HEK293T (cell line): ENCODE measurements around the gene IFNLR1.

Experiments
- CTCF ChIA-PET: fragments of 350-600 bp; formaldehyde crosslinking; extraction: SDS; loops from one replicate; lab custom pipeline; 2021; ENCODE audit warnings: antibody characterized with exemption, inconsistent platforms; lab: Yijun Ruan, JAX
- POLR2A ChIA-PET: fragments of 350-600 bp; formaldehyde crosslinking; extraction: SDS; loops from one replicate; lab custom pipeline; 2020; ENCODE audit warnings: antibody characterized with exemption, inconsistent platforms; lab: Yijun Ruan, JAX
- DNase-seq: peaks from one replicate; pipeline ENCODE4 v3.0.0; 2012; ENCODE audit warnings: mixed read lengths; ENCODE audit errors: extremely low spot score
- ARNT ChIP-seq: fragments of 450-650 bp; IDR thresholded peaks from 2 replicates; pipeline ENCODE4 v1.6.1; 2017; ENCODE audit warnings: mild to moderate bottlenecking
- BHLHE40 ChIP-seq: fragments of 450-650 bp; IDR thresholded peaks from 2 replicates; pipeline ENCODE4 v1.6.1; 2016; ENCODE audit warnings: mild to moderate bottlenecking, moderate library complexity, borderline replicate concordance
- CTBP1 ChIP-seq: fragments of 450-650 bp; IDR thresholded peaks from 2 replicates; pipeline ENCODE4 v1.6.1; 2016; ENCODE audit warnings: borderline replicate concordance
- ELF4 ChIP-seq: fragments of 450-650 bp; IDR thresholded peaks from 2 replicates; pipeline ENCODE4 v1.6.1; 2017; ENCODE audit warnings: antibody characterized with exemption
- FOXA1 ChIP-seq: fragments of 450-650 bp; IDR thresholded peaks from 2 replicates; pipeline ENCODE4 v1.6.1; 2016; ENCODE audit warnings: mild to moderate bottlenecking
- FOXK2 ChIP-seq: fragments of 450-650 bp; IDR thresholded peaks from 2 replicates; pipeline ENCODE4 v1.6.1; 2016; ENCODE audit warnings: mild to moderate bottlenecking
- FOXM1 ChIP-seq: fragments of 450-650 bp; IDR thresholded peaks from 2 replicates; pipeline ENCODE4 v1.6.1; 2017; ENCODE audit warnings: mild to moderate bottlenecking, borderline replicate concordance
- HDGF ChIP-seq: fragments of 450-650 bp; IDR thresholded peaks from 2 replicates; pipeline ENCODE4 v1.6.1; 2017; ENCODE audit warnings: antibody characterized with exemption, borderline replicate concordance
- L3MBTL2 ChIP-seq: fragments of 450-650 bp; conservative IDR thresholded peaks from 2 replicates; pipeline ENCODE4 v1.6.1; 2016; ENCODE audit warnings: mild to moderate bottlenecking
- LEF1 ChIP-seq: fragments of 450-650 bp; IDR thresholded peaks from 2 replicates; pipeline ENCODE4 v1.6.1; 2017; ENCODE audit warnings: mild to moderate bottlenecking, borderline replicate concordance
- NFRKB ChIP-seq: fragments of 450-650 bp; IDR thresholded peaks from 2 replicates; pipeline ENCODE4 v1.6.1; 2016; ENCODE audit warnings: mild to moderate bottlenecking, moderate library complexity
- SP1 ChIP-seq: fragments of 450-650 bp; IDR thresholded peaks from 2 replicates; pipeline ENCODE4 v1.6.1; 2017
- SUZ12 ChIP-seq: fragments of 450-650 bp; IDR thresholded peaks from 2 replicates; pipeline ENCODE4 v1.6.1; 2016; ENCODE audit warnings: mild to moderate bottlenecking
- TARDBP ChIP-seq: fragments of 450-650 bp; IDR thresholded peaks from 2 replicates; pipeline ENCODE4 v1.6.1; 2016
- ZNF384 ChIP-seq: fragments of 450-650 bp; IDR thresholded peaks from 2 replicates; pipeline ENCODE4 v1.6.1; 2016
- TF ChIP-seq, protein P1 (sequence below): fragments of 450-650 bp; IDR thresholded peaks from 2 replicates; pipeline ENCODE4 v1.6.1; 2016

The IFNLR1 gene

DNA sequence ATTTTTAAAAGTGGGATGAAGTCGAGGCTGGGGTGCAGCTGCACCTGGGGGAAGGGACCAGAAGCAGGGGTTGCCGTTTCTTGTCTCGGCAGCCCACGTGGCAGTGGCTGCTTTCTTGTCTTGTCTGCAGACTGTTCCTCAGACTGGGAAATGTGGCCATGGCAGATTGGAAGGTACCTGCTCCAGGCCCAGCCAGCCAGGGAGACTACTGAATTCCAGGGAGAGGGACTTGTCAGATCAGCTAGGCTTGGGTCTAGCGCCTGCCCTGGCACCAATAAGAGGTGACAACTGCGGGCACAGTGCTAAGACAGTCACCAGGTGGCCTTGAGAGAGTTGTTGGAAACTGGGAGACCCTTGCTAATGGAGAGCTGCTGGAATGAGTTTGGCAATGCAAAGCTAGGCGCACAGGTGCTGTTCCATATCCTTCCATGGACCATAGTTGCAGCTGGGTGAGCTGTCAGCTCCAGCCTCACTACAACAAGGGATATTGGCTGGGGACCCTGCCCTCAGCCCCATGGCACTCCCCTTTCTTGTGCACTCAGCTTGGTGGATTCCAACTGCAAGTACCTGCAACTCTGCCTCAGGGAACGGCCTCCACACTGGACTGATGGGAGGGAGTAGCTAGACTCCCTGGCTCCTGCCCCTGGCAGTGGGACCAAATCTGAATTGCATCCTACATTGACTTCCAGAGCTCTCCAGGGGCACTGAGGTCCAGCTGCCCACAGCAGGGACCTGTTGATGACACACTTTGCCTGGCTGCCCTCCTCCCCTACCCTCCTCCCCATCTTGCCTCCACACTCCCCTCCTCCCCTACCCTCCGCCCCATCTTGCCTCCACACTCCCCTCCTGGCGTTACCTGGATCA, 34.2 kb downstream of the IFNLR1 start:
- TF ChIP-seq HDGF = no peak
- no peak for DNase-seq
- POLR2A ChIA-PET = interaction anchor here (1.4 kb wide), 1 partner anchor 34 kb away, joined by 6 read pairs; the partner anchor contains the start of gene IFNLR1
- CTCF ChIA-PET = interaction anchor here (0.6 to 4.4 kb wide), 4 partner anchors 47 to 249 kb away, joined by 3 to 21 read pairs (median 4); no protein-coding TSS in a partner anchor

DNA sequence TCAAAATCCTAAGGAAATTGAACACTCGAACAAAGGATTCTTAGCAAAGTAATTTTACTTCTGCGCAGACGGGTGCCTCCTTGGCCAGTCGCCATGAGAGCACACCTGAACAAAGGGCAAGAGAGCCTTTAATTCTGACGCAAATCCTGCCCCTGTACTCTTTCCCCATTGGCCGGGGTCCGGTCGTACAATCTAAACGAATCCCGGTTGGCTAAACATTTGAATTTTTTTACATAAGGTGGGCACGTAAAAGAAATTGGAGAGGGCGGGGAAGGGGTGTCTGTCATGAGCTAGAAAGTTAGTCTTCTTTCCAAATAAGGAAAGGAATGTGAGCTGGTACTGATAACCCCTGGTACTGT, 35.9 kb downstream of the IFNLR1 start:
- TF ChIP-seq FOXK2 (no peak), LEF1 (no peak), SUZ12 (no peak), CTBP1 (no peak)
- ChIA-PET CTCF (interaction anchor here (1.2 to 4.4 kb wide), 5 partner anchors 21 to 241 kb away, joined by 3 to 21 read pairs (median 6); no protein-coding TSS in a partner anchor), POLR2A (interaction anchor here (1.4 kb wide), 1 partner anchor 36 kb away, joined by 6 read pairs; the partner anchor contains the start of gene IFNLR1)
- DNase-seq = no peak

DNA sequence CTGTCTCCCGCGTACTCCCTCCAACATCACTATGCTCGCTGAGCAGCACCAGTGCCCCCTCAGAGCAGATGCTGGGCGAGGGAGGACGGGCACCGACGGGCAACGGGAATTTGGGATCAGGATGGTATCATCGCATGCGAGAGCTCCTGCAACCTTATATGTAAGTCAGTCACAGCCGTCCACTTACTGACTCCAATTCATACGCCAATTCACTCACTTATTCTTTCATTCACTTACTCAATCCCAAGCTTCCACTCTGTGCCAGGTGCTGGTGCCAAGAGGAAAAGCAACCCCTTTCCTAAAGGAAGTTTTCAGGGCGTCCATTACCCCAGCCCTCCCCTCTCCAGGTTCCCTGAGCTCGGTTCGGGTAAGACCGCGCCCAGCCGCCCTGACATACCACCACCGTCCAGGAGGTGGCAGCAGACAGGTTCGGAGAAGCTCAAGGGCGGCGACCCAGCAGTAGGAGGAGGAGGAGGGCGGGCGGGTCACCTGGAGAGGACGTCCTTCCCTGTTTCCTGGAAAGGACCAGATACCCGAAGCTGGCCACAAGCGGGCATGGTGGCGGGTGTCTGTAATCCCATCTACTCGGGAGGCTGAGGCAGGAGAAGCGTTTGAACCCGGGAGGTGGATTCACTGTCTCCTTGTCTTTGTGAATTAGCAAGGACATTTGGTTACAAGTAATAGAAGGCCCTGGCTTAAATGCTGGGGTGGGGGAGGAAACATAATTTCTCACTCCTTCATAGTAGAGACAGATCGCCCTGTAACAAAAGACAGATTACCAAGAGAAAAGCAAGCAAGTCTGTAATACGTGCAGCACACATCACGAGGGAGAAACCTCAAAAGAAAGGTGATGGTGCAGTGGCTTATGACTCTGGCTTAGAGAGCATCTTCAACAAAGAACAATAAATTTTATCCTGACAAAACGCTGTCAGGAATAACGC, 36.6 kb downstream of the IFNLR1 start:
- ChIA-PET CTCF (interaction anchor here (0.6 to 4.4 kb wide), 21 partner anchors 9 to 351 kb away, joined by 3 to 21 read pairs (median 4); no protein-coding TSS in a partner anchor), POLR2A (interaction anchor here (0.8 to 1.2 kb wide), 3 partner anchors 36 to 407 kb away, joined by 3 to 5 read pairs (median 3); partner anchors contain the start of gene ELOA)

DNA sequence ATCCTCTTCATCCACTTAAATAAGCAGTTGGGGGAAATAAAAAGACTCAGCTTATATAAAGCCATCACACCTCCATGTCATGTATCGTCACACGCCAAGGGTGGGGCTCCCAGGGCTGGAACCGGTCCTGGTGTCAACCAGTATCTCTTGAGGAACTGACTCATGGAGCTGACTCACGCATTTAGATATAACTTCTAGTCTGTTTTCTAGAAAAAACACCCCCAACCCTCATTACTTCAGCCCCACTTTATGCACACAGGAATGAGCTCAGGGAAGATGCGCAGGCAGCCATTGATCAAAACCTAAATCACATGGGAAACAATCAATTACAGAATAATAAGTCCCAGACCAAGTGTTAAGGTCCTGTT, 37.2 kb downstream of the IFNLR1 start:
- TF ChIP-seq L3MBTL2 (no peak), SUZ12 (no peak), HDGF (no peak), FOXA1 (no peak), SP1 (no peak), TARDBP (no peak), NFRKB (no peak), ZNF384 (no peak), ELF4 (no peak), FOXM1 (no peak), ARNT (no peak), FOXK2 (no peak), LEF1 (no peak), BHLHE40 (no peak), CTBP1 (no peak)
- TF ChIP-seq, protein P1, sequence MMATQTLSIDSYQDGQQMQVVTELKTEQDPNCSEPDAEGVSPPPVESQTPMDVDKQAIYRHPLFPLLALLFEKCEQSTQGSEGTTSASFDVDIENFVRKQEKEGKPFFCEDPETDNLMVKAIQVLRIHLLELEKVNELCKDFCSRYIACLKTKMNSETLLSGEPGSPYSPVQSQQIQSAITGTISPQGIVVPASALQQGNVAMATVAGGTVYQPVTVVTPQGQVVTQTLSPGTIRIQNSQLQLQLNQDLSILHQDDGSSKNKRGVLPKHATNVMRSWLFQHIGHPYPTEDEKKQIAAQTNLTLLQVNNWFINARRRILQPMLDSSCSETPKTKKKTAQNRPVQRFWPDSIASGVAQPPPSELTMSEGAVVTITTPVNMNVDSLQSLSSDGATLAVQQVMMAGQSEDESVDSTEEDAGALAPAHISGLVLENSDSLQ = no peak
- CTCF ChIA-PET = interaction anchor here (0.6 to 4.4 kb wide), 20 partner anchors 8 to 352 kb away, joined by 3 to 21 read pairs (median 4); no protein-coding TSS in a partner anchor
- POLR2A ChIA-PET = interaction anchor here (0.8 to 1.2 kb wide), 3 partner anchors 36 to 407 kb away, joined by 3 to 5 read pairs (median 3); partner anchors contain the start of gene ELOA
- no peak for DNase-seq

More for the DNA sequence above, 36.6 kb downstream of the IFNLR1 start:
- TF ChIP-seq HDGF = no peak
- no peak for TF ChIP-seq BHLHE40
- peak; percentile 89 for DNase-seq

DNA sequence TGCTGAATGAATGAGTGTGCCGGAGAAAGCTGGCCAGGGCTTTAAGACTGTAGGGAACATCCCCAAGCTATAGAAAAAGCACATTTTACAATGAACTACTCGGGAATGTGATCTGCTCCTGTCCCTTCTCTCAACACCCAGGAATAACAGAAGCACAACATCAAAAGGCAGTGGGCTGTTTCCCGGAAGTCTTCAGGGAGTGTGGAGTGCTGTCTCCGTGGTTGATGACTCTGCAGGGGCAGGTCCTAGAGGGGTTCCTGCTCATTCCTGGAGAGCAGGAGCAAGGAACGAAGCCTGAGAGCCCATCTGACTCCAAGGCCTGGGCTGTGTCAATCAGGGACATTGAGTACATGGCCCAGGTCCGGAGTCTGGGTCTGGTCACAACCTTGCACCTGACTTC, 39.3 kb downstream of the IFNLR1 start:
- no peak for TF ChIP-seq FOXK2
- TF ChIP-seq CTBP1 = no peak
- TF ChIP-seq TARDBP = no peak
- TF ChIP-seq SP1 = no peak
- no peak for TF ChIP-seq L3MBTL2
- TF ChIP-seq LEF1 = no peak
- TF ChIP-seq ZNF384 = no peak
- TF ChIP-seq, protein P1 = no peak
- no peak for TF ChIP-seq SUZ12
- TF ChIP-seq HDGF = no peak
- no peak for TF ChIP-seq NFRKB
- no peak for TF ChIP-seq FOXA1
- ChIA-PET CTCF (no interaction called here), POLR2A (no interaction called here)
- DNase-seq = no peak

DNA sequence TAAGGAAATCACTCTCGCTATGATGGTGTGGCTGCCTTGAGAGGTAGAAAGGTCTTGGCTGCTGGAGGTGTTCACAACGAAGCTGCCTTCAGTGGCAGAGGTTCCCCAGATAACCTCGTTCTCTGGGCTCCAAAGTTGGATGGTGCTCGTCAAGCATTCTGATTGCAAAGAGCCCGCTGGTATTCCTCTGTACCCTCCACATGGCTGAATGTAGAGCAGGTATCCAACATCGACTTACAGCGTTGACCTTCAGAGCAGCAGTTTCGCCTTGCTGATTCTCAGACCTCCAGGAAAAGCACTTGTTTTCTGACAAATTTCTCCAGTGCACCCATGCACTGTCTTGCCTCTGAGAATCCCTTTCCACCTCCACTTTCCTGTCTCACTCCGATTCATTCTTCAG, 39.9 kb downstream of the IFNLR1 start:
- no peak for TF ChIP-seq BHLHE40
- no peak for TF ChIP-seq TARDBP
- TF ChIP-seq FOXM1 = no peak
- no peak for TF ChIP-seq ARNT
- TF ChIP-seq NFRKB = no peak
- TF ChIP-seq FOXK2 = no peak
- TF ChIP-seq LEF1 = no peak
- no peak for TF ChIP-seq CTBP1
- POLR2A ChIA-PET = no interaction called here
- DNase-seq = no peak
- CTCF ChIA-PET = no interaction called here
